GM19025 (cell line): ENCODE data around the gene KCNK7.
"Not testable (repeated sequence)": the region's sequence is repeated elsewhere in the genome, so short reads cannot be mapped to it uniquely, and the experiment has no call there.

Experiments
- ATAC-seq: cut with Tn5 transposase; IDR thresholded peaks from one replicate; pipeline ENCODE4 v1.9.1; 2021; ENCODE audit warnings: mild to moderate bottlenecking, low read depth, moderate library complexity; ENCODE audit not compliant: unreplicated experiment

KCNK7 gene

DNA sequence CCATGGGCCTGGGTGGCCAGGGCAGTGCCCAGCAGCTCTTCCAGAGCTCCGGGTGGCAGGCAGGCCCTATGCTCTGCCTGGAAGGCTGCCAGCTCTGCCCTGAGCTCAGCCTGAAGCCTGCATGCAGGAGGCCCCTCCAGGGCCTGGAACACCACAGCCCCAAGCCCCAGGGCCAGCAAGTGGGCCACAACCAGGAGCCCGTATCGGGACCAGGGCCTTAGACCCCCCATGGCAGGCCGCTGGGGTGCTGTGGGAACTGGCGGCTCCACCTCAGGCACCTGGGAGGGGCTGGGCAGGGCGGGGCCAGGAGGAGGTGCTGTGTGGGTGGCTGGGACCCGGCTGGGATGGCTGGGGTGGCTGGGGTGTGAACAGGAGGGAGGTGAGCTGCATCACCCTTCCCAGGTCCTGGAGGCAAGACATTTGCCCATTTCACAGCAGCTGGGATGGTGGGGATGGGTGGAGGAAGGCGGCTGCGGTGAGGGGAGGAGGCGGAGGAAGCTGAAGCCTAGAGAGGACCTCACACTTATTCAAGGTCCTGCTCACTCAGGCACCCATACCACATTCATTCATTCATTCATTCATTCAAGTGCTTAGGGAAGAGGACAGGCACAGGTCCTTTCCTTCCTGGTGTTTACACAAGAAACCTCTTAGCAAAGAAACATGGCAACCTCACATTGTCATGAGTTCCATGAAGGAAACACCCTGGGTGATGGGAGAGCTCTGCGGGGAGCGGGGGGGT lies at the start of gene KCNK7:
TSS of gene KCNK7 (minus strand) at position 258 of the 739 bp plus-strand sequence. CDS start at position 230, 28 bp downstream.
- no peak for ATAC-seq

GRCh38 chr11:65644837-65645236 lies 49.2 kb upstream of the KCNK7 start:
- no peak for ATAC-seq

DNA sequence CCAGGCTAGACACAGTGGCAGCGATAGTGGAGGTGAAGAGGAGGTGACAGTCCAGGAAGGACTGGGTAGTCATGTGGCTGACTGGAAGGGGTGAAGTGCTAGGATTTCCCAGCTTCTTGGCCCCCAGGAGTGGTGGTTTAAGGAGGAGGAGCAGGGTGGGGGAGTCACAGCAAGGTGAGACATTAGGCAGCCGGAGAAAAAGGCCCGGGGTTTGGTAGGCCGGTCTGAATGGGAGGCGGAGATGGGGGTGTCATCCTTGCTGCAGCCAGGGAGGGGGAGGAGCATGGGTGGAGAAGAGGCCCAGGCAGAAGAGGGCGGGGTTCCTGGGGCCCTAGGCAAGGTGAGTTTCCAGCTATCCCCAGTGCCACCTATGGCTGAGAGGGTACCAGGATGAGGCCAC lies 48.4 kb upstream of the KCNK7 start:
- no peak for ATAC-seq

DNA sequence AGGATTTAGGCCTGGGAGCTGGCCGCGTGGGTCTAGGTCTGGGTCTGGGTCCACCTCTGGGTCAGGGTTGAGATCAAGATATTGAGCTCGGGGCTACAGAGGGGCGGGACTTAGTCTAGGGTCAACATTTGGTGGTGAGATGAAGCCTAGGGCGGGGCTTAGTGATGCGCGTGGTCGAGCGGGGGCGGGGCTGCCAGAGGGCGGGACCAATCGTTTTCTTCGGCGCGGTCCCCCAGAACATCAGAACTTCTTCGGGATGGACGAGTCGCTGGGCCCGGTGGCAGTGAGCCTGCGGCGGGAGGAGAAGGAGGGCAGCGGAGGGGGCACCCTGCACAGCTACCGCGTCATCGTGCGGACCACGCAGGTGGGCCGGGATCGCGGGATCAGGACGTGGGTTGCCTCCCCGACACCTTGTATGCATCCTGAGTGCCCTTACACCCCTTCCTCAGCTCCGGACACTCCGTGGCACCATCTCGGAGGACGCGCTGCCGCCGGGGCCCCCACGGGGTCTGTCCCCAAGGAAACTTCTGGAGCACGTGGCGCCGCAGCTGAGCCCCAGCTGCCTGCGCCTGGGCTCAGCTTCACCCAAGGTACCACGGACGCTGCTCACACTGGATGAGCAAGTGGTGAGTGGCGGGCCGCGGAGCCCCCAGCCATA lies 46.5 kb upstream of the KCNK7 start:
- ATAC-seq = no peak

DNA sequence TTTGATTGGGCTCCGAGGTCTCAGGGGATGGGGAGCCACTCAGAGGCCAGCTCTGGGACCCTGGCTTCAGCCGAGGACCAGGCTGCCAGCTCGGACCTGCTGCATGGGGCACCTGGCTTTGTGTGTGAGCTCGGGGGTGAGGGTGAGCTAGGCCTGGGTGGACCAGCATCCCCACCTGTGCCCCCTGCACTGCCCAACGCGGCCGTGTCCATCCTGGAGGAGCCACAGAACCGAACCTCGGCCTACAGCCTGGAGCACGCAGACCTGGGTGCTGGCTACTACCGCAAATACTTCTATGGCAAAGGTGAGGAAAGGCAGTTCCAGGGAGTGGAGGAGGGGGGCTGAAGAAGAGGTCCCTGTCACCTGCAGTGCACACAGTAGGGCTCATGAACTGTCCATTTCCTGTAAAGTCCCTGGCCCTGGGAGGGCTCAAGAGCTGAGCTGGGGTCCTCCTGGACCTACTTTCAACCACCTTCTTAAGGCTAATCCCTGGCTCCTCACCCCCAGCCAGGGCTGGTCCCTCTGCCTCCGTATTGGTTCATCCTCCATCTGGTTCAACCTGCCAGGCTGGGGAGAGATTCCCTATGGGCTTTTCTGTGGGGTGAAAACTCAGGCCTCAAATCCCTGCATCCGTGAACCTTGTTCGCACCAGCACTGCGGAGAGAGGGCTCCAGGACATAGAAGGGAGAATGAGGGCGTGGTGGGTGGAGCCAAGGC lies 45.9 kb upstream of the KCNK7 start:
- no peak for ATAC-seq

DNA sequence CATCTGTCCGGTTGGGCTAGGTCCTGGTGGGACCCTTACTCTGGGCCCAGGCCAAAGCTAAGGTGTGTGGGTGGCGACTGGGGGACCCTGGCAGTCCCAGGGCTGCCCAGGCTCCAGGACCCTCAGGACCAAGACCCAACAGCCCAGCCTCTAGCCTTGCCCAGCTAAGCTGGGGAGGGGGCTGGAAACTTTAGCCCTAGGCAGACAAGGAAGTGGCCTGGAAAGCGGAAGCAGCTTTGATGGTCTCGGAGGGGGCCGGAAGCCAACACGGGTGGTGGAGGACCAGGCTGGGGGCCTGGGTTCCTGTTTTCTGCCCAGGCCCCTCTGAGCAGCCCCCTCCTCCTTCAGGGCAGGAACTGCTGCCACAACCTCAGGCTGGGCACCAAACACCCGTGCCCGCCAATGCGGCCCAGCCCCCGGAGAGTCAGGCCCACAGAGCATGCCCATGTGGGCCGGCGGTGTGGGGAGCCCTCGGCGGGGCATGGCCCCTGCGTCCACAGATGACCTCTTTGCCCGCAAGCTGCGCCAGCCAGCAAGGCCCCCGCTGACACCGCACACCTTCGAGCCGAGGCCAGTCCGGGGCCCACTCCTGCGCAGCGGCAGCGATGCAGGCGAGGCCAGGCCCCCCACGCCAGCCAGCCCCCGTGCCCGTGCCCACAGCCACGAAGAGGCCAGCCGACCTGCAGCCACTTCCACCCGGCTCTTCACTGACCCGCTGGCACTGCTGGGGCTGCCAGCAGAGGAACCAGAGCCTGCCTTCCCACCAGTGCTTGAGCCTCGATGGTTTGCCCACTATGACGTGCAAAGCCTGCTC lies 45.1 kb upstream of the KCNK7 start:
- no peak for ATAC-seq

- ATAC-seq = no peak
Measured at GRCh38 chr11:65639623-65640482, 44.3 kb upstream of the KCNK7 start.

DNA sequence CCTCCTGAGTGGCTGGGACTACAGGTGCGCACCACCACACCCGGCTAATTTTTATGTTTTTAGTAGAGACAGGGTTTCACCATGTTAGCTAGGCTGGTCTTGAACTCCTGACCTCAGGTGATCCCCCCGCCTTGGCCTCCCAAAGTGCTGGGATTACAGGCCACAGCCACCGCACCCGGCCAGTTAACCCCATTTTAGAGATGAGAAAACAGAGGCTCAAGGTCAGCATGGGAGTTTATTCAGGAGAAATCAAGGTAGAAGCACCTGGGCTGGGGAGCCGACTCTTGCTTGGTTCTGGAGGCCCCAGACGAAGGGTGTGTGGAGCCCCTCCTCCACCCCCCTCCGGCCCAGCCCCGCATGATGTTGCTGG lies 43.6 kb upstream of the KCNK7 start:
- ATAC-seq = not testable (repeated sequence)

- ATAC-seq = peak; percentile 40
Measured at GRCh38 chr11:65637794-65638419, 42.3 kb upstream of the KCNK7 start, which contains the start of gene SIPA1. Gene SIPA1 (plus strand): TSS chr11:65638101. CDS start chr11:65640922, 2,821 bp downstream.

- ATAC-seq = no peak
Measured at GRCh38 chr11:65637032-65637557, 41.5 kb upstream of the KCNK7 start.

GRCh38 chr11:65636108-65637031 lies 40.8 kb upstream of the KCNK7 start:
- no peak for ATAC-seq

DNA sequence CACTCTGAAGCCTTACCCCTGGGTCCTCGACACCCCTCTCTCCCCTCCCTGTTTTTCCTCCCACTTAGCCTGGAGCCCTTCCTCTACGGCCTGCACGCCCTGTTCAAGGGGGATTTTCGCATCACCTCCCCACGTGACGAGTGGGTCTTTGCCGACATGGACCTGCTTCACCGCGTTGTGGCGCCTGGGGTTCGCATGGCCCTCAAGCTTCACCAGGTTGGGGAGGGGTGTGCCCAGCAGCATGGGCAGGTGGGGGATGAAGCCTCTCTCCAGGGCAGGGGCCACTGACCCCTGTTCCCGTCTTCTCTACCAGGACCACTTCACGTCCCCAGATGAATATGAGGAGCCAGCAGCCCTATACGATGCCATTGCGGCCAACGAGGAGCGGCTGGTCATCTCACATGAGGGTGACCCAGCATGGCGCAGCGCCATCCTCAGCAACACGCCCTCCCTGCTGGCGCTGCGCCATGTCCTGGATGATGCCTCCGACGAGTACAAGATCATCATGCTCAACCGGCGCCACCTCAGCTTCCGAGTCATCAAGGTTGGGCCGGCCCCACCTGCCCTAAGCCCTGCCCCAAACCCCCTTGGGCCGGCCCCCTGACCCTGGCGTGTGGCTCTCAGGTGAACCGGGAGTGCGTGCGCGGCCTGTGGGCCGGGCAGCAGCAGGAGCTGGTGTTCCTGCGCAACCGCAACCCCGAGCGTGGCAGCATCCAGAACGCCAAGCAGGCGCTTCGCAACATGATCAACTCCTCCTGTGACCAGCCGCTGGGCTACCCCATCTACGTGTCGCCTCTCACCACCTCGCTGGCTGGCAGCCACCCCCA lies 39.5 kb upstream of the KCNK7 start:
- no peak for ATAC-seq

GRCh38 chr11:65634440-65634839 lies 38.8 kb upstream of the KCNK7 start:
- no peak for ATAC-seq

- no peak for ATAC-seq
Measured at GRCh38 chr11:65634109-65634436, 38.5 kb upstream of the KCNK7 start.

GRCh38 chr11:65633390-65634108 lies 37.9 kb upstream of the KCNK7 start:
- ATAC-seq = no peak

DNA sequence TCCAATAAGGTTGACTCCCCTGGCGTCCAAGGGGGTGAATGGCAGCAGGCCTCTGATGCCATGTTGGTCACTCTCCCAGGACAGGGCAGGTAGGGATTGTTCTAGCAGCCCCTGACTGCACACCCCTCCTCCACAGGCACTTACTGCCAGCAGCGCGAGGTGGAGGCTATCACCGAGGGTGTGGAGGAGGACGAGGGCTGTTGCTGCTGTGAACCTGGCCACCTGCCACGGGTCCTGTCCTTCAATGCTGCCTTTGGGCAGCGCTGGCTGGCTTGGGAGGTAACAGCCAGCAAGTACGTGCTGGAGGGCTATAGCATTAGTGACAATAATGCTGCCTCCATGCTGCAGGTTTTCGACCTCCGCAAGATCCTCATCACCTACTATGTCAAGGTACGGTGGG lies 34.6 kb upstream of the KCNK7 start:
- ATAC-seq = no peak

GRCh38 chr11:65629579-65629978 lies 34.0 kb upstream of the KCNK7 start:
- ATAC-seq = no peak
